HG03558 (cell line): ENCODE data around the gene AHCYL2.
"Not testable (repeated sequence)": the region's sequence is repeated elsewhere in the genome, so short reads cannot be mapped to it uniquely, and the experiment has no call there.

ENCODE experiments used
- ATAC-seq: cut with Tn5 transposase; IDR thresholded peaks from one replicate; pipeline ENCODE4 v1.9.1; 2021; ENCODE audit warnings: moderate number of reproducible peaks; ENCODE audit not compliant: unreplicated experiment; ENCODE audit errors: extremely low read depth

The AHCYL2 gene

DNA sequence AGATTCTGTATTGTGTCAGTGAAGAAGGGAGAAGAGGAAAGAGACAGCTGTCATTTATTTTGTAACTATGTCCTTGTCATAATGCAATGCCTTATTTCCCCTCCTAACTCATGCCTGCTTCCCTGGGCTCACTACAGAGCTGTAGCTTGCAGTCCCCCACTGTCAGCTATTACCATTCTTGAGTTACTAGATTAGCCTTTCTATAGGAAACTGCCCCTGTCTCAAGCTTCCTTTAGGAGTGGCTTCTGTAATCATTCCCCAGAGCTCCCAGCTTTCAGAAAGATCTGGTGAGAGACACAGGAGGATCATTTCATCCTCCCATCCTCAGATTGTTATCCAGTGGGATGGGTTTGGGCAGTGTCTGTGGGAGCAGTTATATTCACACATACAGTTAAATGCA is 245.1 kb downstream of the AHCYL2 start:
- no peak for ATAC-seq

DNA sequence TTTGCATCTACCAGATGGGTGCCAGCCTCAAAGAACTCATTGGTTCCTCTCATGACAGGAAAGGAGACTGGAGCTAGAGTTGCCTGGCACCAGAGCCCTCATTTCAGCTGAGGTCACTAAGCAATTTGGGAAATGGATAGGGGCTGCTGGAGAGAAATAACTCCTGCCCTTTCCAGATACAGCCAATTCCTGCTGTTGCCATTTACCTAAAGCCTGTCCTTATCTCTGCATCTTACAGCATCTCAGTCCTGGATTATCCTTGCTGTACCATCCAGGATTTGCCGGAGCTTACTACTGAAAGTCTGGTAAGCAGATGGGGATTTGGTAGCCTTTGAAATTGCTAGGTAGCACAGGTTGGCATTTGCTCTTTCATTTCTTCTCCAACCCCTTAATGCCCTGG is 245.6 kb downstream of the AHCYL2 start:
- no peak for ATAC-seq

DNA sequence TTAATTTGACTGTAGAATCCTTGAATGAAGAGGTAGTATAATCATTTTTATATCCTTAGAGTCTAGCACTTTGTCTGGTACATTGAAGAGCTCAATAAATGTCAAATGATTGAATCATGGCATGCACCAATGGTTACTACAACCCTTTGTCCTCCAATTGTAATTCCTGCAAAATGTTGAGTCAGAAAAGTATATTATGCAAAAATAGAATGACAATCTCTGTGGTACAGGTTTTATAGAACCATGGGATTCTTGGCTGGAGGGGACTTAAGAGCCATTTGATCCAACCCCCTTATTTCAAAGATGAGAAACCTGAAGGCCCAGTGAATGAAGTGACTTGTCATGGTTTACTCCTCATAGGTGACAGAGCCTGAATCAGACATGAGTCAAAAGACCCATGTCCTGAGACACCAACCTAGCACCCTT is 246.6 kb downstream of the AHCYL2 start:
- ATAC-seq = no peak

DNA sequence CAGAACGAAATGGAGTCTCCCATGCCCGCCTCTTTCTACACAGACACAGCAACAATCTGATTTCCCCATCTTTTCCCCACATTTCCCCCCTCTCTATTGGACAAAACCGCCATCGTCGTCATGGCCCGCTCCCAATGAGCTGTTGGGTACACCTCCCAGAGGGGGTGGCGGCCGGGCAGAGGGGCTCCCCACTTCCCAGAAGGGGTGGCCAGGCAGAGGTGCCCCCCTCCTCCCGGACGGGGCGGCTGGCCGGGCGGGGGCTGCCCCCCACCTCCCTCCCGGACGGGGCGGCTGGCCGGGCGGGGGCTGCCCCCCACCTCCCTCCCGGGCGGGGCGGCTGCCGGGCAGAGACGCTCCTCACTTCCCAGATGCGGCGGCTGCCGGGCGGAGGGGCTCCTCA is 251.1 kb downstream of the AHCYL2 start:
- ATAC-seq = not testable (repeated sequence)

DNA sequence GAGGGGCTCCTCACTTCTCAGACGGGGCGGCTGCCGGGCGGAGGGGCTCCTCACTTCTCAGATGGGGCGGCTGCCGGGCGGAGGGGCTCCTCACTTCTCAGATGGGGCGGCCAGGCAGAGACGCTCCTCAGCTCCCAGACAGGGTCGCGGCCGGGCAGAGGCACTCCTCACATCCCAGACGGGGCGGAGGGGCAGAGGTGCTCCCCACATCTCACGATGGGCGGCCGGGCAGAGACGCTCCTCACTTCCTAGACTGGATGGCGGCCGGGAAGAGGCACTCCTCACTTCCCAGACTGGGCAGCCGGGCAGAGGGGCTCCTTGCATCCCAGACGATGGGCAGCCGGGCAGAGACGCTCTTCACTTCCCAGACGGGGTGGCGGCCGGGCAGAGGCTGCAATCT is 251.6 kb downstream of the AHCYL2 start:
- not testable (repeated sequence) for ATAC-seq
